Measurements from ENCODE around the gene AGMO. TPM values are rescaled to one million over a fixed set of nuclear protein-coding genes. Genes with fewer than 3 reads are reported as not detected.

AGMO gene
- total and polyA plus RNA-seq, 7 donors, result 0.16 to 0.42 (median 0.36) TPM; not detected in 4

DNA sequence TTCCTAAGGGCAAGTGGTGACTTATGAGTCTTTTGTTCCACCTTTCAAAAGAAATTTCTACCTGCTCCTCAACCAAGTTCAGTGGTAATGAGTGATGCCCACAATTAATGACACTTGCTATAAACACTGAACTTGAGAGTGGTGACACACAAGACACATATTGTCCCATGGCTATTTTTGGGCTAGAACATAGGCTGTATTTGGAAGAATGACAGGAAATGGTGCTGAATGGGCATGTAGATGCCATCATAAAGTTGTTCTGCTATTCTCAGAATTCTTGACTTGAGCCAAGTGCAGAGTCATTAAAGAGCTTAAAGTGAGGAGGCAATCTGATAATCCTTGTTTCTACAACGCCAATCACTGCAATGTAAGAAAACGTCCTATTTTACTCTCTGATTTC, 313.3 kb downstream of the AGMO start:
- 68 to 80% methylated on average over 2 of the region's 2 CpGs for WGBS, 2 donors

DNA sequence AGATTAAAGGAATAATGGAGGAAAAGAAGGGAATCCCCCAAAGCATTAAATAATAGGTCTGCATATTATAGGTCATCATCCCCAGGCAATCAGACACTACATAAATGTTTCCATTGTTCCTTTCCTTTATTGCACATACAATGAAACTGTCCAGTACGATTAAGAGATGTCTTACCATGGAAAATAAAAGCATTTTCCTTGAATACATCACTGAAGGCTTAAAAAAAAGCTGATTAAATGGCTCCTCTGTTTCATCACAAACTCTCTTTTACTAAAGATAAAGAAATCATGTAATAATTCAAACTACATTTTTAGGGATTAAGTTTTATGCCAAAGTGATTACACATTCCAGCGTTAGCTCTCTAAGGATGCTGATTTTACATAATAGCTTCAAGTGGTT, 316.0 kb downstream of the AGMO start:
- Histone ChIP-seq H3K27ac (no peak overlapping the region), H3K4me3 (no peak overlapping the region), H3K36me3 (no peaks in the 10 kb centered on the region), H3K9me3 (no peaks in the 10 kb centered on the region), H3K4me1 (no peaks in the 10 kb centered on the region), H3K27me3 (no peaks in the 10 kb centered on the region)
- intact Hi-C loops (cut with DNase I), result no loop called here
- TF ChIP-seq, protein P1, sequence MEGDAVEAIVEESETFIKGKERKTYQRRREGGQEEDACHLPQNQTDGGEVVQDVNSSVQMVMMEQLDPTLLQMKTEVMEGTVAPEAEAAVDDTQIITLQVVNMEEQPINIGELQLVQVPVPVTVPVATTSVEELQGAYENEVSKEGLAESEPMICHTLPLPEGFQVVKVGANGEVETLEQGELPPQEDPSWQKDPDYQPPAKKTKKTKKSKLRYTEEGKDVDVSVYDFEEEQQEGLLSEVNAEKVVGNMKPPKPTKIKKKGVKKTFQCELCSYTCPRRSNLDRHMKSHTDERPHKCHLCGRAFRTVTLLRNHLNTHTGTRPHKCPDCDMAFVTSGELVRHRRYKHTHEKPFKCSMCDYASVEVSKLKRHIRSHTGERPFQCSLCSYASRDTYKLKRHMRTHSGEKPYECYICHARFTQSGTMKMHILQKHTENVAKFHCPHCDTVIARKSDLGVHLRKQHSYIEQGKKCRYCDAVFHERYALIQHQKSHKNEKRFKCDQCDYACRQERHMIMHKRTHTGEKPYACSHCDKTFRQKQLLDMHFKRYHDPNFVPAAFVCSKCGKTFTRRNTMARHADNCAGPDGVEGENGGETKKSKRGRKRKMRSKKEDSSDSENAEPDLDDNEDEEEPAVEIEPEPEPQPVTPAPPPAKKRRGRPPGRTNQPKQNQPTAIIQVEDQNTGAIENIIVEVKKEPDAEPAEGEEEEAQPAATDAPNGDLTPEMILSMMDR (IDR thresholded peaks at IDR 0.05), result no peak
- no peak for TF ChIP-seq EP300 (IDR thresholded peaks at IDR 0.05)
- TF ChIP-seq POLR2A (IDR thresholded peaks at IDR 0.05), result no peak
- no peak for TF ChIP-seq POLR2AphosphoS5 (IDR thresholded peaks at IDR 0.05)
- no peak for DNase-seq
- 48 to 71% methylated on average over 2 of the region's 2 CpGs for WGBS, 2 donors

More for the DNA sequence above, 313.3 kb downstream of the AGMO start:
- H3K4me1 ChIP-seq, result no peaks in the 10 kb centered on the region
- no peak for DNase-seq
- H3K27me3 ChIP-seq, result no peaks in the 10 kb centered on the region
- no peaks in the 10 kb centered on the region for H3K9me3 ChIP-seq
- no peaks in the 10 kb centered on the region for H3K36me3 ChIP-seq
- TF ChIP-seq, protein P1 (IDR thresholded peaks at IDR 0.05), result no peak
- TF ChIP-seq EP300 (IDR thresholded peaks at IDR 0.05) (no peak), POLR2A (IDR thresholded peaks at IDR 0.05) (no peak), POLR2AphosphoS5 (IDR thresholded peaks at IDR 0.05) (no peak)
- intact Hi-C loops (cut with DNase I), result no loop called here
- no peak overlapping the region for H3K27ac ChIP-seq
- H3K4me3 ChIP-seq, result no peak overlapping the region

DNA sequence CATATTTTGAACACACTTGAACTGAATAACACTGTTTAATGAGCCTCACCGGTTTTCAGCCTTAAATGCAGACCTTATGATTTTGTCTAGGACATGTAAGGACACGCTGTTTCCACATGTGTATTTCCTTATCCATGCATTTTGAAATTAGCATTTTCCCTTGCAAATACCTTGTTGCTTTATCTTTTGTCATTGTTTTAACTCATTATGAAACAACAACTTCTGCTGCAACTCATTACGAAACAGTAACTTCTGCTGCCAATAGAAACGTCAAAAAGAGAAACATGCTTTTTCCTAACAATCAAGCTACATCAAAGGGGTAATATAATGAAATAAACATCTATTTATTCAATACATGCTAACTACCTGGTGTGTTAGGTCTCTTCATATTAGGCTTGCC, 322.0 kb downstream of the AGMO start:
- no peak for DNase-seq
- WGBS, 2 donors, result 77 to 80% methylated on average over 4 of the region's 4 CpGs
- H3K27ac ChIP-seq, result no peak overlapping the region
- H3K4me3 ChIP-seq, result no peak overlapping the region
- intact Hi-C loops (cut with DNase I), result no loop called here
- no peaks in the 10 kb centered on the region for H3K36me3 ChIP-seq
- TF ChIP-seq, protein P1 (IDR thresholded peaks at IDR 0.05), result no peak
- TF ChIP-seq POLR2A (IDR thresholded peaks at IDR 0.05) (no peak), POLR2AphosphoS5 (IDR thresholded peaks at IDR 0.05) (no peak), EP300 (IDR thresholded peaks at IDR 0.05) (no peak)
- no peaks in the 10 kb centered on the region for H3K27me3 ChIP-seq
- no peaks in the 10 kb centered on the region for H3K9me3 ChIP-seq
- no peaks in the 10 kb centered on the region for H3K4me1 ChIP-seq

DNA sequence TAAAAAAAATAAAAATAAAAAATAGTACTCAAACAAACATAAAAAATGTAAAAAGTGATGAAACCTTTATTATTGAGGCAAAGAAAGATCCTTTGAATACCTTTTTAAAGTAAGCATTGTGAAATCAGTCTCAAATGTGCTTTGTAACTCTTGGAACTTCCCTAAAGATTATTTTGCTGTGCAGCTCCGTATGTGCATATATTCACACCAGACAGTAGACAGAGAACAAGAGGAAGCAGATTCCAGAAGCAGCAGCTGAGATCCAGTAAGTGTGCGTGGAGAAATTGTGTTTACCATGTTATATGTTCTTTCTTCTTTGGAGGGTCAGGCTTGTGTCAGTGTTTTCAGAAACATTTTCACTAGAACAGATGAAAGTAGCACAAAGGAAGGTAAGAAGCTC, 324.9 kb downstream of the AGMO start:
- Histone ChIP-seq H3K9me3 (peaks cover 0 to 3% (median 0%) of the 10 kb centered on the region in 4 donors), H3K36me3 (no peaks in the 10 kb centered on the region), H3K4me3 (no peak overlapping the region), H3K27ac (no peak overlapping the region), H3K27me3 (no peaks in the 10 kb centered on the region), H3K4me1 (no peaks in the 10 kb centered on the region)
- TF ChIP-seq EP300 (IDR thresholded peaks at IDR 0.05), result no peak
- TF ChIP-seq, protein P1 (IDR thresholded peaks at IDR 0.05), result no peak
- TF ChIP-seq POLR2A (IDR thresholded peaks at IDR 0.05), result no peak
- no peak for TF ChIP-seq POLR2AphosphoS5 (IDR thresholded peaks at IDR 0.05)
- WGBS, 2 donors, result 14 to 18% methylated on average over 2 of the region's 2 CpGs
- intact Hi-C loops (cut with DNase I), result no loop called here
- no peak for DNase-seq

DNA sequence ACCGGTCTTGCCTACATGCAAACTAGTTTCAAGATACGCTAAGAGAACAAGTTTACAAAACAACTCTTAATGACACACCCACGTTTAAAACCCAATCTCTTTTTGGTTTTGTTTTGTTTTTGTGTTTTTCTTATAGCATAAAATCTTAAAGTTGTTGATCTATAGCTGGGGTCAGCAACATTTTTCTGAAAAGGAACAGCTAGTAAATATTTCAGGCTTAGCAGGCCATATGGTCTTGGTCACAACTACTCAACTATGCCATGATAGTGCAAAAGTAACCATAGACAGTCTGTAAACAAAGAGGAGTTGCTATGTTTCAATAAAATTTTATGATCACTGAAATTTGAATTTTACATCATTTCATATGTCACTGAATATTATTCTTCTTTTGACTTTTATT, 327.4 kb downstream of the AGMO start:
- Histone ChIP-seq H3K4me1 (no peaks in the 10 kb centered on the region), H3K27me3 (no peaks in the 10 kb centered on the region), H3K4me3 (no peak overlapping the region), H3K27ac (no peak overlapping the region), H3K36me3 (no peaks in the 10 kb centered on the region), H3K9me3 (peaks cover 0 to 3% (median 0%) of the 10 kb centered on the region in 4 donors)
- no peak for DNase-seq
- intact Hi-C loops (cut with DNase I), result no loop called here
- WGBS, 2 donors, result 75 to 79% methylated on average over 3 of the region's 3 CpGs
- TF ChIP-seq EP300 (IDR thresholded peaks at IDR 0.05) (no peak), POLR2A (IDR thresholded peaks at IDR 0.05) (no peak), POLR2AphosphoS5 (IDR thresholded peaks at IDR 0.05) (no peak)
- TF ChIP-seq, protein P1 (IDR thresholded peaks at IDR 0.05), result no peak
